Measurements from ENCODE around the gene BICDL1.

BICDL1 gene

GRCh38 chr12:120098756-120099470 lies 109.9 kb downstream of the BICDL1 start:
- TF ChIP-seq CTCF (IDR thresholded peaks at IDR 0.05; ENCODE audit: low read depth, low read length): no peak
- no peak overlapping the region for H3K4me3 ChIP-seq (replicated peaks in 1 of 2; ENCODE audit: low read depth in 2 of 2, low read length in 2 of 2)
- no peak for DNase-seq (ENCODE audit: low read depth in 2 of 2)

- no peak for TF ChIP-seq CTCF (IDR thresholded peaks at IDR 0.05; ENCODE audit: low read depth, low read length)
- no peak for DNase-seq (ENCODE audit: low read depth in 2 of 2)
- H3K4me3 ChIP-seq (replicated peaks in 1 of 2; ENCODE audit: low read depth in 2 of 2, low read length in 2 of 2): no peak overlapping the region
Measured at GRCh38 chr12:120099738-120100137, 110.7 kb downstream of the BICDL1 start.

- H3K4me3 ChIP-seq (replicated peaks in 1 of 2; ENCODE audit: low read depth in 2 of 2, low read length in 2 of 2): no peak overlapping the region
- TF ChIP-seq CTCF (IDR thresholded peaks at IDR 0.05; ENCODE audit: low read depth, low read length): no peak
- DNase-seq (ENCODE audit: low read depth in 2 of 2): peak; percentile 62 to 82
Measured at GRCh38 chr12:120100630-120101029, 111.6 kb downstream of the BICDL1 start.

GRCh38 chr12:120101182-120101581 lies 112.1 kb downstream of the BICDL1 start:
- no peak for TF ChIP-seq CTCF (IDR thresholded peaks at IDR 0.05; ENCODE audit: low read depth, low read length)
- H3K4me3 ChIP-seq (replicated peaks in 1 of 2; ENCODE audit: low read depth in 2 of 2, low read length in 2 of 2): no peak overlapping the region
- no peak for DNase-seq (ENCODE audit: low read depth in 2 of 2)

GRCh38 chr12:120101617-120102016 lies 112.6 kb downstream of the BICDL1 start:
- no peak overlapping the region for H3K4me3 ChIP-seq (replicated peaks in 1 of 2; ENCODE audit: low read depth in 2 of 2, low read length in 2 of 2)
- DNase-seq (ENCODE audit: low read depth in 2 of 2): no peak
- no peak for TF ChIP-seq CTCF (IDR thresholded peaks at IDR 0.05; ENCODE audit: low read depth, low read length)

- DNase-seq (ENCODE audit: low read depth in 2 of 2): no peak
- no peak for TF ChIP-seq CTCF (IDR thresholded peaks at IDR 0.05; ENCODE audit: low read depth, low read length)
- no peak overlapping the region for H3K4me3 ChIP-seq (replicated peaks in 1 of 2; ENCODE audit: low read depth in 2 of 2, low read length in 2 of 2)
Measured at GRCh38 chr12:120102189-120103043, 113.4 kb downstream of the BICDL1 start.

Measured in cardiac fibroblast (primary cell).